Keratinocyte (primary cell): ENCODE data around the gene LTBP2.

Experiments used
- CTCF ChIP-seq, 3 experiments: IDR thresholded peaks in 1 of 3; conservative IDR thresholded peaks in 1 of 3; optimal IDR thresholded peaks in 1 of 3; 2 replicates in 2 of 3; 3 replicates in 1 of 3; pipeline versions ENCODE3 to v1.5.1; 2011; ENCODE audit warnings: low read length in 3 of 3, mild to moderate bottlenecking in 3 of 3, moderate library complexity in 2 of 3, control low read depth in 1 of 3, inconsistent platforms in 1 of 3; ENCODE audit not compliant: insufficient read depth in 2 of 3; ENCODE audit errors: extremely low read depth in 1 of 3
- EZH2 ChIP-seq: IDR thresholded peaks from one replicate; pipeline ENCODE4 v1.6.1; 2012; ENCODE audit warnings: inconsistent platforms, mild to moderate bottlenecking, low read length, moderate library complexity

- TF ChIP-seq CTCF (optimal IDR thresholded peaks at IDR 0.05 in 1 of 3, IDR thresholded peaks at IDR 0.05 in 1 of 3, conservative IDR thresholded peaks at IDR 0.05 in 1 of 3; ENCODE audit: extremely low read depth in 1 of 3, insufficient read depth in 2 of 3, low read length in 3 of 3) (no peak), EZH2 (no peak)
Measured at GRCh38 chr14:74542056-74542685, 69.9 kb downstream of the LTBP2 start.
